Thyroid gland (tissue), 4 donors: ENCODE data around the gene ANKS1A.

Experiments
- CTCF ChIP-seq, 6 experiments: fragments of 200-600 bp in 3 of 6; fragments of 450-650 bp in 3 of 6; sonication (generic) in 3 of 6; IDR thresholded peaks; one replicate each; pipeline ENCODE4 v1.5.1; 2016 to 2019; ENCODE audit warnings: antibody characterized with exemption in 6 of 6, mild to moderate bottlenecking in 2 of 6, inconsistent platforms in 1 of 6, moderate library complexity in 1 of 6
- POLR2A ChIP-seq, 2 donors: fragments of 450-650 bp; IDR thresholded peaks; one replicate each; pipeline ENCODE4 v1.6.1; 2017; ENCODE audit warnings: antibody characterized with exemption in 2 of 2, mild to moderate bottlenecking in 2 of 2, moderate library complexity in 1 of 2

GRCh38 chr6:35038076-35038475 lies 149.0 kb downstream of the ANKS1A start:
- TF ChIP-seq POLR2A (IDR thresholded peaks at IDR 0.05) (no peak), CTCF (IDR thresholded peaks at IDR 0.05) (no peak)
